Measurements from ENCODE around the gene TEX13B. TPM values are rescaled to one million over a fixed set of nuclear protein-coding genes. Genes with fewer than 3 reads are reported as not detected.

The TEX13B gene
- polyA plus RNA-seq, 2 of the 4 experiments (the other 2 are of a cell fraction), result not detected

DNA sequence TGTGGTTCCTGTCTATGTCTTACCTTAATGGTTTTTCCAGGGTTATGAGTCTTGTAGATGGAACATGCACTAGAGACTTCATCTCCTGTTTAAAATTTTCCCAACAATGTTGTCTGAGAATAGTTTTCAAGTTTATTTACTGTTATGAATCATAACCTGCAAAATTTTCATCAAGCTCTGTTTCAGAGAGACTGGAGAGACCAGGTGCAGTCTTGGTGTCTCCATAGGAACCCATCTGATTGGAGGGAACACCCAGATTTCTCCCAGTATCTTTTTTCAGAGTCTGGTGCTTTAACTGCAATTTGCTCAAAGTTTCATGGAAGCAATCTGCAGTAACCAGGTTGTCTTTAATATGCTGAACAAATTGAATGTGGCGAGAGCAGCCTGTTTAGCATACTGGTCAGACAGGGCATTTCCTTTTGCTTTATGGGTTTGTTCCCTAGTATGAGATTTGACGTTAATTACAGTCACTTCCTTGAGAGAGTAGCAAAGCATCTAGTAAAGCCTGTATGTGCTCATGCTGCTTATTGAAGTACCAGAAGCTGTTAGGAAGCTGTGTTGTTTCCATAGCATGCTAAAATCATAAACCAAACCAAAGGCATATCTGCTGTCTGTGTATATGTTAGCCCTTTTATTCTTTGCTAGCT lies 43.9 kb upstream of the TEX13B start:
- DNase-seq (ENCODE audit: low read depth in 1 of 2, low spot score in 1 of 2), result no peak
- WGBS (ENCODE audit: missing lambda C conversion rate), result 86% methylated on average over 2 of the region's 2 CpGs
- no peak for FAIRE-seq

More for the DNA sequence above, 43.9 kb upstream of the TEX13B start:
- Histone ChIP-seq H3K4me3 (no peak overlapping the region), H3K27ac (no peak overlapping the region), H3K4me1 (0 out of 3 replicates have a peak, but pooled peaks cover 3% of the 10 kb centered on the region), H3K9me3 (no peaks in the 10 kb centered on the region), H3K4me2 (no peak overlapping the region)
- POLR2A ChIA-PET, result no interaction called here
- CTCF ChIA-PET, result interaction anchor here (1.2 kb wide), 1 partner anchor 45 kb away, joined by 3 read pairs; no protein-coding TSS in a partner anchor
- ATAC-seq, result no peak
- no peak for TF ChIP-seq EHMT2 (IDR thresholded peaks at IDR 0.05; ENCODE audit: low read depth)
- no peak for TF ChIP-seq HOXB5 (CRISPR knock-in tag; IDR thresholded peaks at IDR 0.05)
- no peak for TF ChIP-seq KDM1A (IDR thresholded peaks at IDR 0.05; ENCODE audit: low read depth)
- no peak for TF ChIP-seq TFCP2L1 (CRISPR knock-in tag; IDR thresholded peaks at IDR 0.05)
- no peak for TF ChIP-seq ATOH8 (CRISPR knock-in tag; IDR thresholded peaks at IDR 0.05; ENCODE audit: low read depth)
- no peak for TF ChIP-seq HEYL (CRISPR knock-in tag; IDR thresholded peaks at IDR 0.05)
- no peak for TF ChIP-seq POLR2AphosphoS2 (conservative IDR thresholded peaks at IDR 0.05; ENCODE audit: low read length)
- TF ChIP-seq, protein P1, sequence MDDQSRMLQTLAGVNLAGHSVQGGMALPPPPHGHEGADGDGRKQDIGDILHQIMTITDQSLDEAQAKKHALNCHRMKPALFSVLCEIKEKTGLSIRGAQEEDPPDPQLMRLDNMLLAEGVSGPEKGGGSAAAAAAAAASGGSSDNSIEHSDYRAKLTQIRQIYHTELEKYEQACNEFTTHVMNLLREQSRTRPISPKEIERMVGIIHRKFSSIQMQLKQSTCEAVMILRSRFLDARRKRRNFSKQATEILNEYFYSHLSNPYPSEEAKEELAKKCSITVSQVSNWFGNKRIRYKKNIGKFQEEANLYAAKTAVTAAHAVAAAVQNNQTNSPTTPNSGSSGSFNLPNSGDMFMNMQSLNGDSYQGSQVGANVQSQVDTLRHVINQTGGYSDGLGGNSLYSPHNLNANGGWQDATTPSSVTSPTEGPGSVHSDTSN (IDR thresholded peaks at IDR 0.05), result no peak
- TF ChIP-seq FOXS1 (CRISPR knock-in tag; IDR thresholded peaks at IDR 0.05), result no peak
- TF ChIP-seq CHD2 (IDR thresholded peaks at IDR 0.05; ENCODE audit: low read length, partially characterized antibody), result no peak
- TF ChIP-seq CEBPB (IDR thresholded peaks at IDR 0.05), result no peak
- TF ChIP-seq MAZ (IDR thresholded peaks at IDR 0.05; ENCODE audit: borderline replicate concordance, low read depth, low read length), result no peak
- no peak for TF ChIP-seq ESRRA (IDR thresholded peaks at IDR 0.05; ENCODE audit: borderline replicate concordance, low read length)
- TF ChIP-seq HDAC2 (IDR thresholded peaks at IDR 0.05), result no peak
- TF ChIP-seq REST (IDR thresholded peaks at IDR 0.05), result no peak
- TF ChIP-seq RFX5 (IDR thresholded peaks at IDR 0.05), result no peak
- TF ChIP-seq E2F6 (IDR thresholded peaks at IDR 0.05; ENCODE audit: borderline replicate concordance, low read depth), result no peak
- TF ChIP-seq, protein P2, sequence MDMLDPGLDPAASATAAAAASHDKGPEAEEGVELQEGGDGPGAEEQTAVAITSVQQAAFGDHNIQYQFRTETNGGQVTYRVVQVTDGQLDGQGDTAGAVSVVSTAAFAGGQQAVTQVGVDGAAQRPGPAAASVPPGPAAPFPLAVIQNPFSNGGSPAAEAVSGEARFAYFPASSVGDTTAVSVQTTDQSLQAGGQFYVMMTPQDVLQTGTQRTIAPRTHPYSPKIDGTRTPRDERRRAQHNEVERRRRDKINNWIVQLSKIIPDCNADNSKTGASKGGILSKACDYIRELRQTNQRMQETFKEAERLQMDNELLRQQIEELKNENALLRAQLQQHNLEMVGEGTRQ (IDR thresholded peaks at IDR 0.05), result no peak
- no peak for TF ChIP-seq RNF2 (IDR thresholded peaks at IDR 0.05; ENCODE audit: borderline replicate concordance, low read depth)
